HCT116 (cell line): Measurements from ENCODE around the gene TRA2A. TPM values are rescaled to one million over a fixed set of nuclear protein-coding genes. Genes with fewer than 3 reads are reported as not detected.

Experiments
- ATAC-seq: fragments of 200-7000 bp; cut with Tn5 transposase; 2 replicates; pipeline ENCODE4 v1.9.1; 2020; ENCODE audit warnings: mild to moderate bottlenecking, moderate library complexity
- BruUV-seq: library from RNA; stranded (reverse); fragments of 400-500 nt; replicated peaks from 2 replicates; lab custom pipeline; 2021; lab: Mats Ljungman, UMichigan
- CTCF ChIA-PET: fragments of 300-600 bp; sonication (Branson Sonifier 250); formaldehyde crosslinking; loops from one replicate; lab custom pipeline; 2021; ENCODE audit warnings: antibody characterized with exemption; lab: Charles Lee
- POLR2A ChIA-PET: fragments of 300-600, 350-600 bp; sonication (Branson Sonifier 250); formaldehyde crosslinking; loops from one replicate; lab custom pipeline; 2021; ENCODE audit warnings: antibody characterized with exemption; lab: Charles Lee
- RAD21 ChIA-PET, 2 experiments: fragments of 300-600 bp; sonication (Branson Sonifier 250); formaldehyde crosslinking; loops; one replicate each; lab custom pipeline; 2023; ENCODE audit warnings: low total read pairs in 2 of 2; ENCODE audit not compliant: uncharacterized antibody in 2 of 2, unreplicated experiment in 2 of 2, low non-redundant PET in 1 of 2; lab: Charles Lee
- DNase-seq: peaks from one replicate; pipeline ENCODE4 v3.0.0-alpha.2; 2010; ENCODE audit warnings: low read depth, low spot score
- H2AFZ ChIP-seq: fragments of 200-600 bp; shearing (Covaris generic), sonication (generic); 2 replicates; pipeline ENCODE4 v1.6.1; 2017; ENCODE audit warnings: low read depth, mixed run types, mixed read lengths, antibody characterized with exemption, low read length; ENCODE audit not compliant: poor library complexity, severe bottlenecking
- H3K27ac ChIP-seq: 2 replicates; pipeline ENCODE4 v1.5.1; 2012; ENCODE audit warnings: low read depth, low read length
- H3K27me3 ChIP-seq: fragments of 200-600 bp; sonication (generic); 2 replicates; pipeline ENCODE4 v1.6.1; 2016; ENCODE audit warnings: mixed run types, low read length, mixed read lengths; ENCODE audit not compliant: insufficient read depth
- H3K36me3 ChIP-seq, 2 experiments: fragments of 200-500 bp in 1 of 2; fragments of 200-600 bp in 1 of 2; sonication (Bioruptor generic) in 1 of 2; sonication (generic) in 1 of 2; 2 replicates each; pipeline versions ENCODE4 v1.5.1 to v1.6.1; 2014 to 2016; ENCODE audit warnings: low read length in 2 of 2, inconsistent platforms in 1 of 2, mixed read lengths in 1 of 2, mixed run types in 1 of 2; ENCODE audit not compliant: insufficient read depth in 2 of 2, control insufficient read depth in 1 of 2
- H3K4me1 ChIP-seq, 2 experiments: fragments of 200-600 bp in 1 of 2; sonication (generic) in 1 of 2; 2 replicates each; pipeline versions ENCODE4 v1.5.1 to v1.6.1; 2012 to 2017; ENCODE audit warnings: low read length in 2 of 2, inconsistent platforms in 1 of 2, mild to moderate bottlenecking in 1 of 2, mixed read lengths in 1 of 2, mixed run types in 1 of 2, moderate library complexity in 1 of 2; ENCODE audit not compliant: insufficient read depth in 2 of 2, control insufficient read depth in 1 of 2
- H3K4me2 ChIP-seq: fragments of 200-600 bp; sonication (generic); 2 replicates; pipeline ENCODE4 v1.6.1; 2017; ENCODE audit warnings: mixed run types, low read length, mixed read lengths
- H3K4me3 ChIP-seq, 2 experiments: fragments of 200-600 bp in 1 of 2; sonication (generic) in 1 of 2; replicated peaks in 1 of 2; 2 replicates each; pipeline ENCODE4 v1.5.1; 2011 to 2016; ENCODE audit warnings: low read length in 2 of 2, control low read depth in 1 of 2, low read depth in 1 of 2, mild to moderate bottlenecking in 1 of 2, mixed read lengths in 1 of 2, mixed run types in 1 of 2
- H3K79me2 ChIP-seq: fragments of 200-600 bp; sonication (generic); 2 replicates; pipeline ENCODE4 v1.6.1; 2017; ENCODE audit warnings: mild to moderate bottlenecking, mixed run types, low read length, moderate library complexity, mixed read lengths; ENCODE audit not compliant: insufficient read depth
- H3K9ac ChIP-seq: fragments of 200-600 bp; sonication (generic); 2 replicates; pipeline ENCODE4 v1.6.1; 2016; ENCODE audit warnings: low read length, mixed read lengths
- H3K9me2 ChIP-seq: fragments of 200-600 bp; sonication (generic), shearing (Covaris generic); 2 replicates; pipeline ENCODE4 v1.6.1; 2017; ENCODE audit warnings: mixed run types, mild to moderate bottlenecking, moderate library complexity; ENCODE audit not compliant: insufficient read depth
- H3K9me3 ChIP-seq, 2 experiments: fragments of 200-500 bp in 1 of 2; fragments of 200-600 bp in 1 of 2; sonication (Bioruptor generic) in 1 of 2; sonication (generic) in 1 of 2; 2 replicates each; pipeline ENCODE4 v1.6.1; 2014 to 2017; ENCODE audit warnings: low read length in 2 of 2, mixed read lengths in 2 of 2, inconsistent platforms in 1 of 2, low read depth in 1 of 2, mild to moderate bottlenecking in 1 of 2, mixed run types in 1 of 2, moderate library complexity in 1 of 2; ENCODE audit not compliant: control insufficient read depth in 1 of 2, insufficient read depth in 1 of 2
- H4K20me1 ChIP-seq: fragments of 200-600 bp; sonication (generic), shearing (Covaris generic); 2 replicates; pipeline ENCODE4 v1.6.1; 2017; ENCODE audit warnings: mixed run types, mild to moderate bottlenecking, moderate library complexity; ENCODE audit not compliant: insufficient read depth
- ATF3 ChIP-seq: IDR thresholded peaks from 2 replicates; pipeline ENCODE4 v1.6.1; 2012
- CBX3 ChIP-seq: IDR thresholded peaks from 2 replicates; pipeline ENCODE4 v1.6.1; 2012; ENCODE audit warnings: low read depth
- CTCF ChIP-seq, 3 experiments: fragments of 200-600 bp in 1 of 3; sonication (generic) in 1 of 3; IDR thresholded peaks in 2 of 3; conservative IDR thresholded peaks in 1 of 3; 2 replicates each; pipeline ENCODE4 v1.5.1; 2012 to 2017; ENCODE audit warnings: low read depth in 2 of 3, low read length in 2 of 3, antibody characterized with exemption in 1 of 3, borderline replicate concordance in 1 of 3, control low read depth in 1 of 3, mild to moderate bottlenecking in 1 of 3, mixed read lengths in 1 of 3, mixed run types in 1 of 3, moderate library complexity in 1 of 3; ENCODE audit not compliant: insufficient read depth in 1 of 3
- EGR1 ChIP-seq: IDR thresholded peaks from 2 replicates; pipeline ENCODE4 v1.6.1; 2012; ENCODE audit warnings: low read depth
- ELF1 ChIP-seq: IDR thresholded peaks from 2 replicates; pipeline ENCODE4 v1.6.1; 2012; ENCODE audit warnings: low read depth, borderline replicate concordance
- EZH2 ChIP-seq: fragments of 200-600 bp; sonication (generic); IDR thresholded peaks from 2 replicates; pipeline ENCODE4 v1.6.1; 2017; ENCODE audit warnings: antibody characterized with exemption, mixed run types
- FOSL1 ChIP-seq: IDR thresholded peaks from 2 replicates; pipeline ENCODE4 v1.6.1; 2012; ENCODE audit warnings: low read depth
- JUND ChIP-seq: IDR thresholded peaks from 2 replicates; pipeline ENCODE4 v1.6.1; 2012
- POLR2A ChIP-seq: IDR thresholded peaks from 2 replicates; pipeline ENCODE4 v1.7.0; 2011; ENCODE audit warnings: borderline replicate concordance; ENCODE audit not compliant: insufficient read depth, insufficient read length; ENCODE audit errors: extremely low read depth
- POLR2AphosphoS5 ChIP-seq: IDR thresholded peaks from 2 replicates; pipeline ENCODE4 v1.6.1; 2011; ENCODE audit warnings: mild to moderate bottlenecking, low read depth, low read length, moderate library complexity
- RAD21 ChIP-seq: IDR thresholded peaks from 2 replicates; pipeline ENCODE4 v1.6.1; 2012; ENCODE audit warnings: low read depth, mild to moderate bottlenecking
- REST ChIP-seq: IDR thresholded peaks from 2 replicates; pipeline ENCODE4 v1.6.1; 2012; ENCODE audit warnings: low read depth
- SIN3A ChIP-seq: IDR thresholded peaks from 2 replicates; pipeline ENCODE4 v1.6.1; 2012; ENCODE audit warnings: low read depth
- SRF ChIP-seq: IDR thresholded peaks from 2 replicates; pipeline ENCODE4 v1.6.1; 2012; ENCODE audit warnings: low read depth
- TCF7L2 ChIP-seq: IDR thresholded peaks from 2 replicates; pipeline ENCODE4 v1.7.0; 2011; ENCODE audit warnings: borderline replicate concordance, inconsistent platforms; ENCODE audit not compliant: insufficient read depth, insufficient read length; ENCODE audit errors: extremely low read depth
- ZNF274 ChIP-seq: fragments of 200-500 bp; sonication (Bioruptor generic); IDR thresholded peaks from 2 replicates; pipeline ENCODE4 v1.6.1; 2014; ENCODE audit warnings: mild to moderate bottlenecking, low read depth, low read length, inconsistent platforms
- intact Hi-C: fragments of 100-400 bp; cut with micrococcal nuclease; formaldehyde crosslinking; loops from 2 replicates; pipeline ENCODE4 v1.10.0; 2022
- total RNA-seq: library from RNA; stranded (reverse); gene quantifications from one replicate; pipeline ENCODE4 v1.2.1, GENCODE V29; 2021; ENCODE audit not compliant: unreplicated experiment

TRA2A gene
- total RNA-seq, 1 experiment from 2014 or later = 122 TPM

DNA sequence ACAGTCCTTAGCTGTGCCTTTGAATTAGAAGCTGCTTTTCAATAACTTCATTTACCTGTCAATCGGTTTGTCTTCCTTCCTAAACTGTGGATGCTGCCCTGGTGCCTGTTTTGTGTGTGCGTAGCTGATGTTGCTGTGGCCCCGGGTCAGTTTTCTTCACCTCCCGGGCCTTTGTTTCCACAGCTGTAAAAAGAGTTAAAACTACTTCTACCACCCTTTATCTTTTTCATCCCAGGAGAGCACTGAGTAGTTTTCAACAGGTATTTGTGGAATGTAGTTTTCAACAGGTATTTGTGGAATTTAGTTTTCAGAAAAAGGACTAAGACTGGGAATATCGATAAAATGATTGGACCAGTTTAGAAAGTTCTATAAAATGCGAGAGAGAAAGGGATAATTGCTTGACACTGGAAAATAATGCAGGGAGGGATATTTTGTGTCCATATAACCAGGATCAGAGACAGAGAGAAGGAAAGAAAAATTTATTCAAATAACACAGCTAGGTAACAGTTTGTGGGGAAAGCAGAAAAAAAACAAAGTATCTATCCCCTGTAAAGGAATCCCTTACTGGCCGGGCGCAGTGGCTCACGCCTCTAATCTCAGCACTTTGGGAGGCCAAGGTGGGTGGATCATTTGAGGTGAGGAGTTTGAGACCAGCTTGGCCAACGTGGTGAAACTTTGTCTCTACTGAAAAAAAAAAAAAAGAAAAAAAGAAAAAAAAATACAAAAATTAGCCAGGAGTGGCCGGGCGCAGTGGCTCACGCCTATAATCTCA lies 45.6 kb downstream of the TRA2A start:
- RAD21 ChIA-PET = interaction anchor here in 1 of 2 experiments (0.7 kb wide), 1 partner anchor 30 kb away, joined by 4 read pairs; no protein-coding TSS in a partner anchor
- H3K4me2 ChIP-seq = no peak overlapping the region
- no peaks in the 10 kb centered on the region for H3K4me1 ChIP-seq
- POLR2A ChIA-PET = no interaction called here
- H3K36me3 ChIP-seq = no peaks in the 10 kb centered on the region
- H3K9ac ChIP-seq = no peak overlapping the region
- no peak overlapping the region for H3K4me3 ChIP-seq
- 0 out of 2 replicates have a peak, but pooled peaks cover 3% of the 10 kb centered on the region for H3K27me3 ChIP-seq
- DNase-seq (no peak), ATAC-seq (no peak)
- no peak for TF ChIP-seq ZNF274
- TF ChIP-seq SRF = no peak
- TF ChIP-seq TCF7L2 = no peak
- TF ChIP-seq REST = no peak
- TF ChIP-seq EZH2 = no peak
- no peak for TF ChIP-seq FOSL1
- TF ChIP-seq ATF3 = no peak
- TF ChIP-seq POLR2A = no peak
- TF ChIP-seq POLR2AphosphoS5 = no peak
- TF ChIP-seq JUND = no peak
- no peak for TF ChIP-seq ELF1
- no peak for TF ChIP-seq CBX3
- no peak for TF ChIP-seq CTCF (IDR thresholded peaks at IDR 0.05 in 2 of 3, conservative IDR thresholded peaks at IDR 0.05 in 1 of 3; ENCODE audit: borderline replicate concordance in 1 of 3, insufficient read depth in 1 of 3, low read depth in 2 of 3, low read length in 2 of 3)
- no peak for TF ChIP-seq RAD21
- TF ChIP-seq SIN3A = no peak
- TF ChIP-seq EGR1 = no peak
- CTCF ChIA-PET = no interaction called here
- no peak overlapping the region for H3K27ac ChIP-seq
- H3K9me3 ChIP-seq = no peaks in the 10 kb centered on the region
- H3K9me2 ChIP-seq = no peaks in the 10 kb centered on the region
- no peaks in the 10 kb centered on the region for H4K20me1 ChIP-seq
- H3K79me2 ChIP-seq = no peaks in the 10 kb centered on the region
- H2AFZ ChIP-seq = no peak overlapping the region
- no TSS peak for BruUV-seq
- intact Hi-C loops = no loop called here
